Measurements from ENCODE around the gene IRF4.
A peak's percentile ranks its signal among the peaks of the same experiment; 100 is the strongest.
"Not testable (repeated sequence)": the region's sequence is repeated elsewhere in the genome, so short reads cannot be mapped to it uniquely, and the experiment has no call there.

IRF4 gene

DNA sequence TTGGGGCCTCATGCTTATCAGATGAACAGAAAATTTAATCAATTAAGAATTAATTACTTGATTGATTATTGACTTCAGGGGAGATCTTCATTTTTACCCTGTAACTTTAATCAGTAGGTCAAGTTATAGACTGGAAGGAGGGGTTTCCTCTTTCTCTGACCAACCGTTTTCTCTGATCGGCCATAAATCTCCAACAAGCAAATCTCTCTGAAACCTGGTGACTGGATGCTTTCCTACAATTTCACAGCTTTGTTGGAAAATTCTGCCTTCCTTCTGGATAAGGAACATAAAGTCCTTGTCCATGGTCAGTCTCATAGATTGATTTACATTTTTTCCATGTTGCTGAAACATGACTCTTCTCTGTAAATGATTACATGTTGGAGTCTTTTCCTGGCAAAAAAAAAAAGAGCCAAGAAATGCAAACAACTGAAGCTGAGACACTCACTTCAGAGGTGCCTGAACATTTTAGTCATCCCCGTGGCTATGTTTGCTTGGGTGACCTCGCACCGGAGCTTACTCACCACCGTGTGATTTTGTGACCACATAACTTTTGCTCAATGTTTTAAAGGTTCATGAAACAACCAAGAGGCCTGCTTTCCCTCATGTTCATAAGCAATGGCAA is 31.0 kb downstream of the IRF4 start:
- peak; percentile 68 for DNase-seq (ENCODE audit: low read depth)

GRCh38 chr6:423055-423798 is 31.7 kb downstream of the IRF4 start:
- DNase-seq (ENCODE audit: low read depth), result no peak

GRCh38 chr6:423799-424345 is 32.3 kb downstream of the IRF4 start:
- no peak for DNase-seq (ENCODE audit: low read depth)

GRCh38 chr6:424741-425417 is 33.3 kb downstream of the IRF4 start:
- no peak for DNase-seq (ENCODE audit: low read depth)

- not testable (repeated sequence) for DNase-seq (ENCODE audit: low read depth)
Observed at GRCh38 chr6:425418-425788, 33.9 kb downstream of the IRF4 start.

- not testable (repeated sequence) for DNase-seq (ENCODE audit: low read depth)
Observed at GRCh38 chr6:426198-426738, 34.7 kb downstream of the IRF4 start.

- DNase-seq (ENCODE audit: low read depth), result no peak
Observed at GRCh38 chr6:428047-428603, 36.6 kb downstream of the IRF4 start.

GRCh38 chr6:429515-430121 is 38.1 kb downstream of the IRF4 start:
- DNase-seq (ENCODE audit: low read depth), result no peak

DNA sequence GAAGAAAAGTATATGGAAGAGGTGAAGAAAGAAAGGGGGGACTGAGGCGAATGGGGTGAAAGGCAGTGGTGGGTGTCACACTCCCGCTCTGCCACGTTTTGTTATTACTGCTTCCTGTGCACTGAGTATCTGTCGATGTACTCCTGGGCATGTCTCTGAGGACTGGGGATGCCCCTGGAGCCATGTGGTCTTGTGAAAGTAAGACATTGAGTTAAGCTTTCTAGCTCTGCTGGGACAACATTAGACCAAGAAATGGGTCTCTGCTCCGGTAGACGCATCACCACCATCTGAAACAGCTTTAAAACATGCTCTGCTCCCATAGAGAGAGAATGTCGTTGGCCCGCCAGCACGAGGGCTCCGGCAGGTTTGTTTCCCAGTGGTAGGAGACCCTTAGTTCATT is 40.0 kb downstream of the IRF4 start:
- no peak for DNase-seq (ENCODE audit: low read depth)

DNA sequence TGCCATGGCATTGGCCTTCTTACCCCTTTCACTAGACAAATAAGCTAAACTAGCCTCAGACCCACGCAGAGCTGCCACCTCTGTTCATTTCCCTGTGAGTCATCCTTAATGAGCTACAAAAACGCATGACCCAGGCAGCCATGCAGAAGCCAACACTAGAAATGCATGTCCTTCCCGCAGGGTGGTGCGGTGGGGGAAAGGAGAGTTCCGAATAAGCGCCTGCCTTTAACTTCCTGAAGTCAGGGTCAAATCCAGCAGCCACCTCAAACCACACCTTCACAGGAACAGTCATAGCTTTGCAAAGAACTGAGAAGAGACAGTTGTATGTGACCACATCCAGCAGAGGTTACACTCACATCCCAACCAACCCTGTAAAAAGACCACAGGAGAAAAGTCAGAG is 40.4 kb downstream of the IRF4 start:
- DNase-seq (ENCODE audit: low read depth), result no peak

- no peak for DNase-seq (ENCODE audit: low read depth)
Observed at GRCh38 chr6:434051-434705, 42.6 kb downstream of the IRF4 start.

GRCh38 chr6:435441-436307 is 44.1 kb downstream of the IRF4 start:
- DNase-seq (ENCODE audit: low read depth), result no peak

DNA sequence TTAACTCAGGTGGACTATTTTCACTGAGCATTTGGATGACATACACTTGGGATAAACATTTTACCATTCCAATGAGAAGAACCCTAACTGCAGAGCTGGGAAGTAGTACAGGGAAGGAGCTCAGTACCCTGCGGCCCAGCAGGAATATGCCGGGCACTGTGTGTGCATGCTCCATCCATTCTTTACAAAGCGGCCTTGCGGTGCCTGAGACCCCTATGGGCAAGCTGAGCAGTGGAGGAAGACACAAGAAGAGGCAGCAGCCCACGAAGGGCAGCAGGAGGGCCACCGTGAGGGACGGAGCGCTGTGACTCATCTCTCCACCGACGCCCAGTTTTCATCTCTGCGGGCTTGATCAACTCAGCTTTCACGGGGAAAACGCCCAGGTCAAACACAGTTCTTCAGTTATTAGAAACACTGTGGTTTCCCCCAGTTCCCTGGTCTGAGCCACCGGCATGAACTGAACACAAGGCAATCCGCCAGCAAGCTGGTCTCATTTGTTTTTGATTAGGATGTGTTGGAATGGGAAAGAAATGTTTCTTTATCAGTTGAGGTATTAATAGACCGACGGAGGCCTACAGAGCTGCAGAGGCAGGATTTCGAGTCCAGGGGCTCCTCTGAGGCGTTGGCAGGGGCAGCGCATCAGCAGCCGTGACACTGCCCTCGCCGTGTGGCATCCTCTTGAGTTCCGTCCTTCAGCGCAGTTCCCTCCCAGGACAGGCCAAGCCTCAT is 44.9 kb downstream of the IRF4 start:
- DNase-seq (ENCODE audit: low read depth), result peak; percentile 45

DNA sequence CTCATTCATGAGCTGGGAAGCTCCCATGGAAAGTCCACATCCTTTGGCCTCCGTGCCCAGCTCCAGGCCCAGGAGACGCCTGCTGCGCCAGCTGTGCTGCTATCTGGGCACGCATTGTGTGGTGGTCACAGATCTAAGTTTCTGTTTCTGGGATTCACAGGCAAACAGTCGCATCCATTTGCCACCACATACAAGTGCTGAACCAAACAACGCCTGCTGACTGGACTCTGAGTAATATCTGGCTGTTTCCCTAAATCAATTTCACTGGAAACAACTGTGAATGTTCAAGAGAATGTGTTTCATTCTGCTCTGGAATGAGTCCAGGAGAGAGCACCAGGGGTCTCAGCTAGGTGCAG is 45.5 kb downstream of the IRF4 start:
- no peak for DNase-seq (ENCODE audit: low read depth)

DNA sequence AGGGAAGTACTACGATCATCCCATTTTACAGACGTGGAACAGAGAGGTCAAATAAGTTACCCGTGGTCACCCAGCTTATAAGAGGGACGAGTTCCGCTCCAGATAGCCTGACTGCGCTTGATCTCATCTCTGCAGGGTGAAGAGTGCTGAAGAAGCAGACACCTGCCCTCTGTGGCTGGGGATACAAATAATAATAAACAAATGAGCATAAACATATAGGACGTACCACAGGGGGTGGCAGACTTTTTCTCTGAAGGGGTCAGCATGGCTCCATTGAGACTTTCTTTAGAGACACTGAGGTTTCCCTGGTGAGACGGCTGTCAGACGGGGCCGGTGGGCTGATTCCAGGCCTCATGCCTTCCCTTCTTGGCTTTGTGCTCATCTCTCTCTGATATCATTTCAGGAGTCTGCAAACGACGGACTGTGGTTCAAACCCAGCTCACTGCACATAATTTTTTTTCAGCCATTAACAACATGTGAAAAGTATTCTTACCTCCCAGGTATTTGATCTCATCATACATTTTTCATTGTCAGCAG is 47.1 kb downstream of the IRF4 start:
- DNase-seq (ENCODE audit: low read depth), result no peak

- DNase-seq (ENCODE audit: low read depth), result no peak
Observed at GRCh38 chr6:439641-440167, 48.2 kb downstream of the IRF4 start.

DNA sequence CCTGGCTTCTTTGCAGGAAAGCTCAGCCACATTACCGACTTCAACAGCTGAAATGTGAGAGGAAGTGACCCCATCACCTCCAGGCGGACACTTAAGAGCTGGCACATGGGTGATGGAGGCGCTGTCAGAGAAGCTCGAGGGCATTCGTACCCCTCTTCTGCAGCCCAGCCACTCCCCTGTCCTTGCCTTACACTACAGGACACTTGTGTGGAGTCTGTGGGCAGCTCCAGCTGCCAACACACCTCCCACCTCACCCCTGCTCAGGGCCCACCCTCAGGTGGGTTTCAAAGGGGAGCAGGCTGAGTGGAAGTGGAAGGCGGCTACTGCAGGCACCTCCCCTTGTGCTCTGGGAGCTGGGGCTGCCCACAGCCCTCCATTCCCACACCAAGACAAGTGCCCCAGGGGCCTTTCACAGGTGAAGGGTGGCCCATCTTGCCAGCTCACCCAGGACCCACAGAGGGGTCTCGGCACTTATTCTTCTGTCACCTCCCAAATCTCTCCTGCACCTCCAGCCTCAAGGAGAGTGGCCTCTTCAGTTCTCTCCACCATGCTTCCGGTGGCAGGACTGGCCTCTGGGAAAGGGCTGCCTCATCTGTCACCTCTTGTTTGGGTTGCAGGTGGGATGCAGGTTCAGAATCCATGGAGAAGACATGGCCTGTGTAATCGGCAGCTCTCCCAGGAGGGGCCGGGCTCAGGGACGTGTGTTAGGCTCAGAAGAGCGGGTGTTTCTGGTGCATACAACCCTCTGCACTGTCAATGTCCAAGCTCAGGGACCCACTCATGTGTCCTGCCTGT is 49.8 kb downstream of the IRF4 start:
- no peak for DNase-seq (ENCODE audit: low read depth)

GRCh38 chr6:443621-444159 is 52.1 kb downstream of the IRF4 start:
- no peak for DNase-seq (ENCODE audit: low read depth)
